HG03045 (cell line): ENCODE results near the gene DUSP8.
A peak's percentile ranks its signal among the peaks of the same experiment; 100 is the strongest.
"Not testable (repeated sequence)": the region's sequence is repeated elsewhere in the genome, so short reads cannot be mapped to it uniquely, and the experiment has no call there.

ENCODE experiments used
- ATAC-seq: cut with Tn5 transposase; IDR thresholded peaks from one replicate; pipeline ENCODE4 v1.9.1; 2021; ENCODE audit warnings: mild to moderate bottlenecking, moderate library complexity; ENCODE audit not compliant: unreplicated experiment

The DUSP8 gene

DNA sequence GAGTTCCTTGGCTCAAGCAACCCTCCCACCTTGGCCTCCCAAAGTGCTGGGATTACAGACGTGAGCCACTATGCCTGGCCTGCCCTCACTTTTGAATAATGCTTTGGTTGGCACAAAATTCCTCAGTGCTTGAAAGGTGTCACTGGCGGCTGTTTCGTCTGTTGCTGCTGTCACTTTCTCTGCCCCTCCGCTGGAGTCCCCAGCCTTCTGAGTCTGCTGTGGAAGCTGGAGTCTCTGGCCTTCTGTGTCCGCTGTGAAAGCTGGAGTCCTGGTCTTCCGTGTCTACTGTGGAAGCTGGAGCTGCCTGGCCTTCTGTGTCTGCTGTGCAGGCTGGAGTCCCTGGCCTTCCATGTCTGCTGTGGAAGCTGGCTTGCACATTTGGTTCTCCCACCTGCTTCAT is 17.9 kb upstream of the DUSP8 start:
- no peak for ATAC-seq

- ATAC-seq: not testable (repeated sequence)
Observed at GRCh38 chr11:1589191-1589963, 17.3 kb upstream of the DUSP8 start.

DNA sequence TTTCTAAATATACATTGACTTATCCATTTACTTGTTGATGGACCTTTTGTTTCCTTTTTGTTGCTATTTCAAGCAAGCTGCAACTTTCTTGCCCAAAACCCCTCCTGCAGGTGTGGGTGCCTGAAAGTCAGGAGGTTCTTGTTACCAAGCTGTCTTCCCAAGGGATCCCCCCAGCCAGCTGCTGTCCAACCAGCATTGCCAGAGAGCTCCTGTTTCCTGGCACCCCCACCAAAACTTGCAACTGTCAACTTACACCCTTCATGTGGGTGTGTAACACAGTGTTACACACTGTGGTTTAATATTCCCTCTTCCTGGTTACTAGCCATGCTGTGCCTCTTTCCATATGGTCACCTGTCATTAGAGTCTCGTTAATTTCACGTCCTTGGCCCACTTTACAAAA is 14.6 kb upstream of the DUSP8 start:
- no peak for ATAC-seq

GRCh38 chr11:1584661-1585370 is 12.7 kb upstream of the DUSP8 start, which contains the start of gene KRTAP5-1:
Gene KRTAP5-1, minus strand, starts transcription at chr11:1585283. Its CDS starts 34 bp downstream, at chr11:1585249.
- ATAC-seq: not testable (repeated sequence)

- ATAC-seq: not testable (repeated sequence)
Observed at GRCh38 chr11:1582909-1583308, 10.8 kb upstream of the DUSP8 start.

DNA sequence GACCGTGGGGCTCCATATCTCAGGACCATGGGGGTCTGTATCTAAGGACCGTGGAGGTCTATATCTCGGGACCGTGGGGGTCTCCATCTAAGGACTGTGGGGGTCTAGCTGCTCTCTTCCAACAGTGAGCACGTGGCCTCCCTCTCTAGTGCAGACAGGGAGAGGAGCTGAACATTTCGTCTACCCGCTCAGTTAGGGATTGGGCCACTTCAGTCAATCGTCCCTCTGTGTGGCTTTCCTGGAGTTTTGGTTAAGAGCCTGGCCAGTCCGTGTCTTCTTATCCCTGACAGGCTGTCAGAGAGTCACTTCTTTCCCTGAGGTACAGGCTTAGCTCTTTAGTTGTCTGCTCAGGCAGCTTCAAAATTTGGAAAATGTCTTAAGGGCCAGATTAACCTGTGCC is 9.9 kb upstream of the DUSP8 start:
- ATAC-seq: no peak

- ATAC-seq: no peak
Observed at GRCh38 chr11:1576825-1577224, 4.8 kb upstream of the DUSP8 start.

DNA sequence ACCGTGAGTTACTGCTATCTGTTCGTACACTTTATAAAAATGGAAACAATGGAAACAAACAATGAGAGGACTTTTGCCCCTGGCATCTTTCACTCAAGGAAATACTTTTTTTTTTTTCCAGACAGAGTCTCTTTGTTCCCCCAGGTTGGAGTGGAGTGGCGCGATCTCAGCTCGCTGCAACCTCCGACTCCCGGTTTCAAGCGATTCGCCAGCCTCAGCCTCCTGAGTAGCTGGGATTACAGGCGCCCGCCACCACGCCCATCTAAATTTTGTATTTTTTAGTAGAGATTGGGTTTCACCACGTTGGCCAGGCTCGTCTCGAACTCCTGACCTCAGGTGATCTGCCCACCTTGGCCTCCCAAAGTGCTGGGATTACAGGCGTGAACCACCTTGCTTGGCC is 3.7 kb upstream of the DUSP8 start:
- not testable (repeated sequence) for ATAC-seq

DNA sequence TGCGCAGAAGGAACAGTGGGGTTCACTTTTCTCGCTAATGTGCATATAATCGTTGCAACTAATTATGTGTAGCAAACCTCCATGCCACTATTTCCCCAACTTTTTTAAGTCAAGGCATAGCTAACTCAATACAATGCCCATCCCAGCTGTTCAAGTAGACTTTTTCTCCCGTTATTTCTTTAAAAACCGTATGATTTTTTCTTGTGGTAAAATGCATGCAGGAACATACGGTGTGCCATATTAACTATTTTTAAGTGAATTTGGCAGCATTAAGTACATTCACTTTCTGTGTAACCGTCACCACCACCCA is 2.8 kb upstream of the DUSP8 start:
- no peak for ATAC-seq

DNA sequence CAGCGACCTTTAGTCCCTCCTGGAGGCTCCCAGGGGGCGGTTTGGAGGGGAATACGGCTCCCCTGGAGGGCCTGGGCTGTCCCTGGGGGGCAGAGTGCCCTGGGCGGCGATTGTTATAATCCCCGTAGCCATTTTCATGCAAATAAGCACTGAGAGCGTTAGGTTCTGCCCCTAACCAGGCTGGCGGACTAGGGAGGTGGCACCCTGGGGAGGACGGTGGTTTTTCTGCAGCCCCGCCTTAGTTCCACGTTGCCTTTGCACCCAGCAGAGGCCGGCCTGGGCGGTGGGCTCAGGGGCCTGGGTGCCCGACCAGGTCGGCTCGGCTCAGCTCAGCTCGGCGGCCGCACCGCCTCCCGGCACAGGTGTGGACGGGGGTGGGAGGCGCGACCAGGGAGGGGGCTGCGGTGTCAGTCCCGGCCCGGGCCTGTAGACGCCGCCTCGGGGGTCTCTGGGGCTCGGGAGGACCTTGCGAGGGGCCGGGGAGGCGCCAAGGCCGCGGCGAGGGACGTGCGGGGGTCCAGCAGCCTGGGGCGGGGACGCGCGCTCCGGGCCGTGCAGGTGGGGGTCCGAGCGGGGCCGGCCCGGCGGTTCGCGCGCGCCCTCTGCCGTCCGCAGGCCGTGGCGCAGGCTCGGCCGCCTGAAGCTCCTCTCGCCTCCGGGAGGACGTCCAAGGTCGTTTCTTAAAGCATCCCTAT is 2.3 kb upstream of the DUSP8 start:
- ATAC-seq: no peak

- ATAC-seq: no peak
Observed at GRCh38 chr11:1573903-1574237, 1.8 kb upstream of the DUSP8 start.

GRCh38 chr11:1573077-1573902 is 1.2 kb upstream of the DUSP8 start:
- no peak for ATAC-seq

GRCh38 chr11:1571760-1572196 is 293 bp downstream of the DUSP8 start:
- ATAC-seq: peak; percentile 8

- no peak for ATAC-seq
Observed at GRCh38 chr11:1570896-1571759, 943 bp downstream of the DUSP8 start.

- no peak for ATAC-seq
Observed at GRCh38 chr11:1570531-1570895, 1.6 kb downstream of the DUSP8 start.

GRCh38 chr11:1570001-1570453 is 2.0 kb downstream of the DUSP8 start:
- ATAC-seq: no peak

- ATAC-seq: no peak
Observed at GRCh38 chr11:1569251-1569780, 2.8 kb downstream of the DUSP8 start.

DNA sequence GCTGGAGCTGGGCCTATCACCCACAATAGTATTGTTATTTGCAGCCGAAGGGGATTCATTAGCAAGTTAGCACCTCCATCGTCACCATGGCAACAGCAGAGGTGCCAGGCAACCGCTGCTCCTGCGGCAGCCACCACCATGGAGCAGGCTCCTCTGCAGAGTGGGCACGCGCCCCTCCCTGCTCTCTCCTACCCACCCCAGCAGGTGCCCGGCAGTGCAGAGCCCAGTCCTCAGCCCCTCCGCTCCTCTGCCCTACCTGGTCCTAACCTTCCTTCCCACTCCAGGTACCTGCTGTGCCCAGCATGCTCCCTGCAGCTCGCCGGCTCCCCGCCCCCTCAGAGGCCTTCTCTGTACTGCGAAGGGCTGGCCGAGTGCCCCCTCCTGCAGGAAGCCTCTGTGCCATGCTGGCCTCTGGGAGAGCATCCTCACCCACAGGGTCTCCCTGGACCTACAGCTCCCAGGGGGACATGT is 3.6 kb downstream of the DUSP8 start:
- ATAC-seq: no peak

DNA sequence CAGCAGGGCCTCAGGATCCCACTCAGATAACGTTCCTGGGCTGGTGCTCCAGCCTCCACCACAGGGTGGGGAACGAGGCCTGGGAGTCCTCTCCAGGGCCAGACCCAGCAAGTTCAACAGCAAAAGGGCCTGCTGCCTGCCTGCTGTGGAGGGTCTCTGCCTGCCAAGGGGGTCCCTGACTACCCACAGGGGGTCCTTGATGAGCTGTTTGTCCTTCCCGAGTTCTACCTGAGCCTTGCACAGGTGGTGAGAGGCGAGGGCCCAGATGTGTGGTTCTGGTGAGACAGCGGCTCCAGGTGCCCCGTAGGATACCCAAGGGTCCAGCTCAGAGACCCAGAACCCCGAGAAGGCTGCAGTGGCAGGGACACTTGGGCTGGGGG is 4.4 kb downstream of the DUSP8 start:
- ATAC-seq: no peak
